HG02840 (cell line): ENCODE data around the gene IL10.
A peak's percentile ranks its signal among the peaks of the same experiment; 100 is the strongest.

ENCODE experiments used
- ATAC-seq: cut with Tn5 transposase; IDR thresholded peaks from one replicate; pipeline ENCODE4 v1.9.1; 2021; ENCODE audit warnings: mild to moderate bottlenecking, moderate library complexity, moderate number of reproducible peaks; ENCODE audit not compliant: unreplicated experiment, low FRiP score

The IL10 gene

GRCh38 chr1:206772243-206772937, at the start of gene IL10:
Gene IL10 (minus strand): TSS chr1:206772494. CDS start chr1:206772435, 59 bp downstream.
- no peak for ATAC-seq

DNA sequence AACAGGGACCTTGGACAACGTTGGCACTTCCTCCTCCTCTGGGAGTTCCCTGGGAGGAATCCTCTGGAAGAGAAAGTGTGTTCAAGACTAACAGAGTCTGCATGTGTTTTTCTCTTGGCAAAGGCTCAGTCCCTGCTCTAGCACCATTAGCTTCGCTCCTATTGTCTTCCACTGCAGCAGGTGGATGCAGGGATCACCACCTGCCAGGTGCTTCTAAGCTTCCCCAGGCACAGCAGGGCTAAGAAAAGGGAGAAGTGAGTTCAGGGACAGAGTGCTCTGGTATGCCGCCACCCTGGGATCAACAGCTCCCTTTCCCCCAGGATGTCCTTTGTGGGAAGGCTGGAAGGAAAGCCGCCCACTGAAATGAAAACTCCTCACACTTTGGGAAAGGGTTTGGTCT, 49.2 kb upstream of the IL10 start:
- ATAC-seq = no peak

GRCh38 chr1:206816390-206817287, 44.3 kb upstream of the IL10 start:
- no peak for ATAC-seq

DNA sequence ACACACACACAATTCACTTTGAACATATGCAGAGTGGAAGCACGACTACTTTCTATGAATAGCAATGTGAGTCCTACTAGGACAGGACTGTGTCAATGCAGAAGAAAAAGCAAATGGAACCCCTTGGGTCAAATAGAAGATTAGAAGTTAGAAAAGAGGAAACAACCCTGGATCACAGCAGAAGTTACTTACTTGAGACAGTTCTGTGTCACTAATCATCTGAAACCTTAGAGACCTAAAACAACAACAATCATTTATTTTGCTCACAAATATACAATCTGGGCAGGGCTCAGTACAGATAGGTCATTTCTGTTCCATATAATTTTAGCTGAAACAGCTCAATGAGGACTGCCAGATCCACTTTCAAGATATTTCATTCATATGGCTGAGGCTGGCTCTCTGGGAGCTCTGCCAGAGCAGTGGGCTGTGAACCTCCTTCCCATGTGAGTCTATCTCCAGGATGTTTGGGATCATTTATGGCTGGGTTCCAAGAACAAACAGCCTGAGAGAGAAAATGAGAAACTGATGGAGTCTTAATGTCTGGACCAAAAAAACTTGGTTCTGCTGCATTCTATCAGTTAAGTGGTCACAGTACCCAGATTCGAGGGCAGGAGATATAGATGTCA, 42.5 kb upstream of the IL10 start:
- no peak for ATAC-seq

DNA sequence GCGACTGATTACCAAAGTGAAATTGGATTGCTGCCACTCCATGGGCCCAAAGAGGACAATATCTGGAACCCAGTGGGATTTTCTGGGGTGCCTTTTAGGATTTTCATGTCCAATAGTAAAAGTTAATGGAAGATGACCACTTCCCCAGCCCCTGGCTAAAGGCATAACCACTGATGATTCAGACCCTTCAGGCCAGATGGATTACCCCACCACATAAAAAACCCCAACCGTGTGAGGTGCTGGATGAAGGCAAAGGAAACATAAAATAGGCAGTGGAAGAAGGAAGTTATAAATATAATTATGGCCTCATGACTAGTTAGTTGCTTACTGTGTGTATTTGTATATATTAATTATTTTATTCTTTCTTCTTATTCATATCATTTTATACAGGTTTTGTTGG, 40.2 kb upstream of the IL10 start:
- ATAC-seq = no peak

DNA sequence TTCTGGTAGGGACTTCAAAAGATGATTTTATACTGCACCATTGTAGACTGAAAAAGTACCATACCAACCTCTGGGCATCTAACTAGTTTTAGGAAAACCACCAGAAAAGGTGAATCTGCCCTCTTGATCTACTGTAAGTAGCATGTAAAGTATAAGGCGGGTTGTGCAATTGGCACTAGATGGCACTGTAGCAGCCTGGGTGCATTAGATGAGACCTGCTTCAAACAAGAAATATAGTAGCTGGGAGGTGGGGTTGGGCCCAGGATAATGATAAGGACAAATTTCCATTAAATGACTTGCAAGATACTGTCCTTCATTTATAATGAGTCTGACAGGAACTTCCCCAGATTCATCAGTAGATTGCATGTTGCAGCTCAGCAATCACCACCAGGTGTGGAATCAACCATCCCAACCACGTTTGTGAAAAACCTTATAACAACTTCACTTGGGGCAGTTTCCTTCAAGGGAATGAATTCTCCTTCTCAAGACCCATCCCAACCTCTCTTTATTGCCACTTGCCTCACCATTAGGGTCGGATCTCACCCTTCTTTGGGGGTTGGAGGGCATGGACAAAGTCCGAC, 37.3 kb upstream of the IL10 start:
- ATAC-seq = no peak

DNA sequence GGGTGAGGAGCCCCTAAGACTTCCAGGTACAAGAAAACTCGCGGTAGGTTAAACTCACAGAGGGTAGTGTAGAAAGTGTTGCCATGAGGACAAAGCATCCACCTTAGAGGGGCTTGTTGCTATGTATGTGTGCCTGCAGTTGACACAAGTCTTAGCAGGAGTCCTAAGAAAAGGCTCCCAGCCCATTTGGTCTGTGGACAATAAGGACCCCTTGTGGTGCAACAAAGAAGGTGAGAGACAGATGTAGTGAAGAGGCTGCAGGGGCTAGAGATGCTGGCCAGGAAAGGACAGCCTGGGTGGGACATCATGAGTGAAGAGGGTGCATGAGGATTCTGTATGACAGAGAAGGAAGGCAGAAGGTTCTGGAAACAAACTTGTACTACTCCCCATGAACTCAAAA, 36.3 kb upstream of the IL10 start:
- ATAC-seq = no peak

GRCh38 chr1:206805357-206805756, 33.1 kb upstream of the IL10 start:
- no peak for ATAC-seq

- no peak for ATAC-seq
These were observed 32.0 kb upstream of the IL10 start for GRCh38 chr1:206804156-206804737.

DNA sequence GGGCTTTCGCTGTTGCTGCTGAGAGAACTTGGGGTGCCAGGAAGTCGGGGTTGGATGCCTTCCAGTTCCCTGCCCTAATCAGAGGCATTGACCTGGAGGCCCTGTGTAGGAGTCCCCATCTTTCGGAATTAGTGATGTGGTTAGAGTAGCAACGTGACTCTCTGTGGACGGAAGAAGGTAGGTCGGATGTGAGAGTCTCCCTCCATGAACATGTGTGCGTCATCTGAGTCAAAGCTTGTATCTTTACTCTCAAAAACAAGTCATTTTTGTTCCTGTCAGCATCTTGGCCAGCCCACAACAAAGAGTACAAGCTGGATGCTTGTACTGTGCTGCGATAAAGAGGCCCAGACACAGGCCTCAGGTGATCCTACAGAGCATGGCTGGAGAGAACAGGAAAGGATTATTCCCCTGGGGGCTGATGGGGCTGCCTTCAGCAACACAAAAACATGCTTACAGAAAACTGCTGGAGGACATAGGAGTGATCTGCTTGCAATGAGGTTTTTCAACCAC, 31.0 kb upstream of the IL10 start:
- peak; percentile 96 for ATAC-seq

- ATAC-seq = no peak
These were observed 30.1 kb upstream of the IL10 start for GRCh38 chr1:206802401-206802800.

DNA sequence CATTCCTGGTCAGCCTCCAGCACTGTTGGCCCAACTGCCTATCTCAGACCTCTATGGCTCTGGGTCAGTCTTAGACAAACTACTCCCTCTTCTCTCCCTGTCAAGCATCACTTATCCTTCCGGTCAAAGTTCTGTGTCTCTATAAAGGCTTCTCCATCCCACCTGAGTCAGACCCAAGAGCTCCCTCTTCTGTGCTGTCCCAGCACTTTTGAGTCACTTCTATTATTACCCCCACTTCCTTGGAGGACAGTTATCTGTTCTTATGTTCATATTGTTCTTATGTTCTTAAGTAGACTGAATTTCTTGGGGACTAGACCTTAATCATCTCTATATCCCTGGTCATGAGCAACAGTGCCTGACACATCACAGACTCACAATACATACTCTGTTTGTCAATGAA, 29.2 kb upstream of the IL10 start:
- no peak for ATAC-seq

DNA sequence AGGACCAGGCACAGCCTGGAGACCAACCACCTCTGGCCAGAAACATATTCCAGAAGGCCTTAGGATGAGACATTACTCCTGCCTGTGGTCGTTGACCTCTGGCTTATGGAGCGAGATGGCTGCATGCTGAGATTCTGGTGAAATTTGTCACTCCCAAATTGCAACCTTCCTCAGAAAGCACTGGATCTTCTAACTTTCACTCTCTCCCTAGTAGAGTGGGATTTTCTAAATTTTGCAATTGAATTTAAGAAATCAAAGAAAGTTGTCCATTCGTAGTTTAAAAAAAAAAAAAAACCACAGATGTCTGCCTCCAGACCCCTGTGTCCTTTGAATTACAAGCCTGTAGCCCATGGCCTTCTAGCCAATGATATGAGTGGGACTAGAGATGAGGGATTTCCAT, 28.6 kb upstream of the IL10 start:
- ATAC-seq = no peak

- no peak for ATAC-seq
These were observed 28.1 kb upstream of the IL10 start for GRCh38 chr1:206800411-206800810.

GRCh38 chr1:206799311-206799710, 27.0 kb upstream of the IL10 start:
- ATAC-seq = no peak

- no peak for ATAC-seq
These were observed 26.2 kb upstream of the IL10 start for GRCh38 chr1:206798384-206798996.

- no peak for ATAC-seq
These were observed 25.5 kb upstream of the IL10 start for GRCh38 chr1:206797534-206798383.

DNA sequence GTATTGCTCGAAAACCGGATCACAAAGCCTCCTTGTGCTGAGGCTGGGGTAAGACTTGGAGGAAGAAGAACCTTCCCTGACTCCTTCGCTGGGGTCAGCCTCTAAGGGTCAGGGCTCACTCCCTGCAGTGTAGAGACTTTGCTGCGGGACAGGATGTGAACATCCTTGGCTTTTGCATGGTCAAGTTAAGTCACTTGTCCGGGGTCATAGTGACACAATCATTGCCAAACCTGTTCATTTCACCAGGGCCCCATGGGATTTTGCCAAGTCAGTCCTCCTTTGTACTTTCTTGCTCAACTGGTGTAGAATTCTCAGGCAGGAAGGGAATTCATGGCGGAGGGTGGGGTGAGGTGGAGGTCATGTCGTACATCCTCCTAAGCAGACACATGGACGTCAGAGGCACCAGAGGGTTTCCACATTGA, 24.7 kb upstream of the IL10 start:
- no peak for ATAC-seq

- no peak for ATAC-seq
These were observed 23.8 kb upstream of the IL10 start for GRCh38 chr1:206796116-206796515.
